GM21717 (cell line): Measurements from ENCODE around the gene ANKRD65.
"Not testable (repeated sequence)": the region's sequence is repeated elsewhere in the genome, so short reads cannot be mapped to it uniquely, and the experiment has no call there.

ENCODE experiments used
- ATAC-seq: cut with Tn5 transposase; IDR thresholded peaks from one replicate; pipeline ENCODE4 v1.9.1; 2021; ENCODE audit warnings: mild to moderate bottlenecking, moderate library complexity; ENCODE audit not compliant: unreplicated experiment

Gene ANKRD65

GRCh38 chr1:1418464-1419362 is 2.4 kb downstream of the ANKRD65 start:
- ATAC-seq = no peak

DNA sequence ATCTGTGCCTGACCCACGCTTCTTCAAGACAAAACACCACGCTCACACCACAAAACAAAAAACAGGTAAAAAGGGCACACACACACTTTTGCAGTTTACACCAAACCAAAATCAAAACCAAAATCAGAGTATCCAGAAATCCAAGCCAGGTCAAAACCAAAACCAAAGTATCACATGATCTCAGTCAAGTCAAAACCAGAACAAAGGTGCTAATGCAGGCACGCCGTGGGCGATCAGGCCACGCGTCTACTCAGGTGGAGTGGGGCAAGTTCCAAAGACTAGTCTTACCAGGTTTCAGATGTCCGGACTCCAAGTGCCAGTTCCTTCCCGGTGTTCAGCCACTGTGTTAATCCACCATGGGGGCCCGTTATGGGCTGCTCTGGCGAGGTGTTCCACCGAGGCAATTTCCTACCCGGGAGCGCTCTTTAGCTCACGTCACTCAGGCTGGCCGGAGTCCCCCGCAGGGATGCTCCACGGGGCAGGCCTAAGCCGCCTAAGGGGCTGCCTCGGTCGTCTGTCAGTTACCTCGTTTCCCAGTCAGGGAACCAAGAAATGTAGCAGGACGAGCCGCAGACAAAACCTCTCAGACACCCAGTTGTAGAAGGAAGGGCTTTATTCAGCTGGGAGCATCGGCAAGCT is 3.1 kb downstream of the ANKRD65 start:
- not testable (repeated sequence) for ATAC-seq

- not testable (repeated sequence) for ATAC-seq
Measured at GRCh38 chr1:1417396-1417795, 3.7 kb downstream of the ANKRD65 start.

DNA sequence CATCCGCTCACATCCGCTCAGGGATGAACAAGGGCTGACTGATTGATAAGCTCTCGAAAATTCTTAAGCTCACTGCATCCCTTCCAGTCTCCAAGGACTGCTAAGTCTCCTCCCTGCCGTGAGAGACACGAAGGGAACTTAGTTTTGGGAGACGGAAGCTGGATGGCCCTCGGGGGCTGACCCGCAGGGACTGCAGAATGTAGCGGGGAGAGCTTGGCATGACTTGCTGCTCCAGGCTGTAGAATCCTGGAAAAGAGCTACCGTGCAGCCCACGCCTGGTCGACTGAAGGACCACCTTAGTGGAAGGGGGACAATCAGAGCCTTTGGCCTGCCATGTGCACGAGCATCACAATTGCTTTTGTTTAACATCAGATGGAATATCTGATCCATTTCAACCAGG is 5.3 kb downstream of the ANKRD65 start:
- ATAC-seq = no peak

DNA sequence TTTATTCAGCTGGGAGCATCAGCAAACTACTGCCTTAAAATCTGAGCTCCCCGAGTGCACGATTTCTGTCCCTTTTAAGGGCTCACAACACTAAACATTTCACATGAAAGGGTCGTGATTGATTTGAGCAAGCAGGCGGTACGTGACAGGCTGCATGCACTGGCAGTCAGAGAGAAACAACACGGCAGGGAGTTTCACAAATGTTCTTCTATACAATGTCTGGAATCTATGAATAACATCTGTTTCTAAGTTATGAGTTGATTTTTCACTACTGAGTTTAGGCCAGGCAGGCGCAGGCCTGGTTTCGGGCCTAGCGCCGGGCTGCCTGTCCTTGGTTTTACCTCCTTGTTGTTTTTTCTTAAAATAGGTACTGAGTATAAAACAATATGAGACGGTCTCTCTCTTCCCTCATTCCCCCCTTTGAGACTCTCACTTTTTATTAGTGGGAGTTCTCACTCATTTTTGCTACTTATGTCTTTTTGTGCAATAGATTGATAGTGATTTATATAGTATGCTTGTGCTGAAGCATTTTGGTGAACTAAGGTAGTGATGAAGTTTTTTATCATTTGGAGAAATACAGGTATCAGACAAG is 8.7 kb downstream of the ANKRD65 start:
- ATAC-seq = not testable (repeated sequence)

GRCh38 chr1:1411626-1412025 is 9.4 kb downstream of the ANKRD65 start:
- no peak for ATAC-seq

GRCh38 chr1:1410238-1410637 is 10.8 kb downstream of the ANKRD65 start:
- not testable (repeated sequence) for ATAC-seq

DNA sequence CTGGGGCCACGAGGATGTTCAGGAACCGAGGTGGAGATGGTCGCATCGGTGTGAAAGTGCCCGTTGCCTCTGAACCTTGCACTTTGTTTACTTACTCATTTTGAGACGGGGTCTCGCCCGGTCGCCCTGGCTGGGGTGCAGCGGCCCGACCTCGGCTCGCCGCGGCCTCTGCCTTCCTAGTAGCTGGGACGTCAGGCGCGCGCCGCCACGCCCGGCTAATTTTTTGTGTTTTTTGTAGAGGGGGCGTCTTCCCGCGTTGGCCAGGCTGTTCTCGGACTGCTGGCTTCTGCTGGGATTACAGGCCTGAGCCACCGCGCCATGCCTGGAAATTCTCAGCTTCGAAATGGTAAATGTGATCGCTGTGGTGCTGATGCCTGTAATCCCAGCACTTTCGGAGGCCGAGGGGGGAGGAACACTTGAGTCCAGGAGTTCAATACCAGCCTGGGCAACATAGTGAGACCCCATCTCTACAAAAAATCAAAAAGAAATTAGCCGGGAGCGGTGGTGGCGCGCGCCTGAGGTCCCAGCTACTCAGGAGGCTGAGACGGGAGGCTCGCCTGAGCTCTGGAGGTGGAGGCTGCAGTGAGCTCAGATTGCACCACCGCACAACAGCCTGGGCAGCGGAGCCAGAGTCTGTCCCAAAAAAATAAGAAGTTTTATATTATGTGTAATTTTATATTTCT is 13.3 kb downstream of the ANKRD65 start:
- ATAC-seq = peak; percentile 15

DNA sequence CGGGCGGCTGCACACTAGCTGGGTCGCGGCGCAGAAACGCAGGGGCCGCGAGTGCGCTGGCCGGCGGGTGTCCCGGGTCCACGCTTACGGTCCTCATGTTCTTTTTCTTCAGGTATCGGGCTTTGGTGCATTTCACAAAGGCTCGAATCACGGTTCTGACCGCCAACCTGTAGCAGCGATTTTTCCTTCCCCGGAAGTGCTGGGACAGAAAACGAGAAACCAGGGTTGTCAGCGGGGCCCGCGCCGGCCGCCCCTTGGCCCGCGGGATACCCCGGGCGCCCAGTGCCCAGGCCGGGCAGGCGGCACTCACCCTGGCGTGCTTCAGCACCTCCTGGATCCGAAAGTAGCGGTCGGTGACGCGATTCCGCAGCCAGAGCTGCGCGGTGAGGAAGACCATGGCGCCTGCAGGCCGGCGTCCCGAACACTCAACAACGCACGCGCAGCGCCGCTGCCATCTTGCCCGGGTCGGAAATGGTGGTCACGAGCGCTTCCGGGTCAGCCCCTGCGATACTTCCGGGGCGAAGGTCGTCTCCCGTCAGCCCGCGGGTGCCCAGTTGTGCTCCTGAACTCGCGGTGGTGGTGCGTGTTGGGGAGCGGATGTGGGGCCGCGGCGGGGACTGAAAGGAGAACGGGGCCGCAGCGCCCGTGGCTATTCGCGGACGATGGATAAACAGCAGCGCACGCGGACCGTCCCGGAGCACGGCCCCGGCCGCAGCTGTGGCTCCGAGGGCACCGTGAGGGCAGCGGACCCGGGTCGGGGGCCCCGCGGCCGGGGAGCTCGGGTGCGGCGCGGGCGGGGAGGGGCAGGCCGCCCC is 14.0 kb downstream of the ANKRD65 start, which contains the start of gene MRPL20:
Gene MRPL20 (minus strand): TSS at position 473 of the 815 bp plus-strand sequence. CDS start 76 bp downstream, at position 397.
- peak; percentile 84 for ATAC-seq

- ATAC-seq = no peak
Measured at GRCh38 chr1:1406101-1406820, 14.8 kb downstream of the ANKRD65 start.

GRCh38 chr1:1403653-1404052 is 17.4 kb downstream of the ANKRD65 start:
- ATAC-seq = no peak

DNA sequence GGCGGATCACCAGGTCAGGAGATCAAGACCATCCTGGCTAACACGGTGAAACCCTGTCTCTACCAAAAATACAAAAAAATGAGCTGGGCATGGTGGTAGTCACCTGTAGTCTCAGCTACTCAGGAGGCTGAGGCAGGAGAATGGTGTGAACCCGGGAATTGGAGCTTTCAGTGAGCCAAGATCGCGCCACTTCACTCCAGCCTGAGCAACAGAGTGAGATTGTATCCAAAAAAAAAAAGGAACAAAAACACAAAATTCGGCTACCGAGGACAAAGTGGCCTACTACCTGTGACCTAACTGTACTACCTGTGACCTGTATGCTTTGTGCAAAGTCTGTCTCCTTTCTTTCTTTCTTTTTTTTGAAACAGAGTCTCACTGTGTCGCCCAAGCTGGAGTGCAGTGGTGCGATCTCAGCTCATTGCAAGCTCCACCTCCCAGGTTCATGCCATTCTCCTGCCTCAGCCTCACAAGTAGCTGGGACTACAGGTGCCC is 18.1 kb downstream of the ANKRD65 start:
- not testable (repeated sequence) for ATAC-seq

DNA sequence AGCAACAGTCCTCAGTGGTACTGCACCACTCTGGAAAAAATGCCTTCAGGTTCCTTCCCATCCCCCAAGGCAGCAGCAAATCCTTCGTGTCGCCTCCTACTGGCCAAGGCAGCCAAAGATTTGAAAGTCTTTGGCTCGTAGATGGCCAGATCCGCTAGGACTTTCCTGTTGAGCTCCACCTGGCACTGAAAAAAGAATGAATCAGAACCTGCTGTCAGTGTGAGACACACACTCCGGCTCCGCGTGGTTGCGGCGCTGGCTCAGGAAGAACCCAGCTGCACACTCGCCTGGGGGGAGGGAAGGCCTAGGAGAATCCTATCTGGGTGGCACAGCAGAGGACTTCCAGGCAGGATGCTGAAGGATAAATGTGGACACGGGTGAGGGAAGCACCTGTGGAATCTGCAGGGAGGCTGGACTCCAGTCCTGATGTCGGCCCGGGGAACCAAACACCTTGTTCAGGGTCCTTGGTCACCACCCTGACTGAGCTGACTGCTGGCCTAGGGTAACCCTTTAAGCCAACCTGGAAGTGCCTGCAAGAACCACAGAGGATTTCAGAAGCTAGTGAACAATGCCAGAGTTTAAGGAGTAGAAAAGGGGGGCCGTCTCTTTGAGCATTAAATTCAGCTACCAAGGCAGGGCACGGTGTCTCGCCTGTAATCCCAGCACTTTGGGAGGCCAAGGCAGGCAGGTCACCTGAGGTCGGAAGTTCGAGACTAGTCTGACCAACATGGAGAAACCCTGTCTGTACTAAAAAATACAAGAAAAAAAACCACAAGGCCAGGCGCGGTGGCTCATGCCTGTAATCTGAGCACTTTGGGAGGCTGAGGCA is 18.8 kb downstream of the ANKRD65 start:
- no peak for ATAC-seq

DNA sequence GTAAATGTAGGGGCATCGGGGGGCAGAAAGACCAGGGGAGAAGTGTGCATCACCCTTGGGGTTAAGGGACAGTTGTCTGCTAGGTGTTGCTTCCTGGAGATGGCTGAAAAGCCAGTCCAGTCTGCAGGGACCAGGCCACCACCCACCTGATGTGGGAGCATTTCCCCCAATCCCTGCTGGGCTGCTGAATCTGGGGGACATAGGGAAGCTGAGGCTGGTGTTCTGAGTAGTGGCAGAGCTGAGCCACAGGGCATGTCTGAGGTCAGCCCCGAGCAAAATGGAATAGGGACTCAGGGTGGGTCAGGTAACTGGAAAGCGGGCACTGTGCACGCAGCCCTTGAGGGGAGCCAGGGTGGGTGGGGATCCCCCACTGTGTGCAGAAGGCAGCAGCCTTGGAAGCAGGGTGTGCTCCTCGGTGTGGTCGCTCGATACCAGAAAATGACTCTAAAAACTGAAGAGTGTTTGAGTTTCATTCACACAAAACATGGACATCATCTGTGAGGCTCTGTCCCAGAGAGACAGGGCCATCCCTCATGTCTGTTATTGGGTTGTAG is 19.5 kb downstream of the ANKRD65 start:
- no peak for ATAC-seq

DNA sequence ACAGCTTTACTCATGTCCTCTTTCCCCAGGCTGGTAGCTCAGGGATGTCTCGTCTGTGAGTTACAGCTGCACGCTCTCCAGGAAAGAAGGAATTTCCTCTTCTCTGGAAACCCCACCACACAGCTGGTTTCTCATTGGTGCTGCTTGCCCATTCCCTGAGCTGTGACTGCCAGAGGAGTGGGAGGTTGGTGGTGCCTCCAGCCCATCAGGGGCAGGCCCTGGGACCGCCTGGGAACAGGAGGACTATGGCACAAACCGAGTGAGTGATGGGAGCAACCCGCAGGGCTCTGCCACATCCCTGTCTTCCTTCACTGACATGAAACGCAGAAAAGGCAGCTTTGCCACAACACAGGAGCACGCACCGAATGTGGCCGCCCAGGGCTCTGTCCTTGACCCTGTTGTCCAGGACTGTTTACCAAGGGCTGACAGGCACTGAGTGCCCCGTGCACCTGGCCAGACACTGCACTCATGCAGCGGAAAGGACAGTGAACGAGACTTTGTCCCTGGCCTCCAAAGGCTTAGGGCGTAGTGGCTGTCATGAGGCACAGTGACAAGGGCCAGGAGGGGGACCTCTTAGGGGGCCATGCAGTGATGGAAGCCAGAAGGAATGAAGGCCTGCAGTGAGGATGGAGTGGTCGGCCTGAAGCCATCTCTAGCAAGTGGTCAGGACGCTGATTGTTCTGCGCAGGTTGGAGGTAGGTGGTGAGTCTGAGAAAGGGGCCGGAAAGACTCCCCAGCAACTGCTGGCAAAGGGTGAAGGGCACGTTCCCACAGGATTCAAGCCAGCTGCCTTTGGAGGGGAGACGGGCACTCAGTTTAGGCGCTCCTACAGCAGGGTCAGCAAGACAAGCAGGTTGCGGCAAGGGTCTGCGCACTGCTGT is 20.3 kb downstream of the ANKRD65 start:
- ATAC-seq = no peak

DNA sequence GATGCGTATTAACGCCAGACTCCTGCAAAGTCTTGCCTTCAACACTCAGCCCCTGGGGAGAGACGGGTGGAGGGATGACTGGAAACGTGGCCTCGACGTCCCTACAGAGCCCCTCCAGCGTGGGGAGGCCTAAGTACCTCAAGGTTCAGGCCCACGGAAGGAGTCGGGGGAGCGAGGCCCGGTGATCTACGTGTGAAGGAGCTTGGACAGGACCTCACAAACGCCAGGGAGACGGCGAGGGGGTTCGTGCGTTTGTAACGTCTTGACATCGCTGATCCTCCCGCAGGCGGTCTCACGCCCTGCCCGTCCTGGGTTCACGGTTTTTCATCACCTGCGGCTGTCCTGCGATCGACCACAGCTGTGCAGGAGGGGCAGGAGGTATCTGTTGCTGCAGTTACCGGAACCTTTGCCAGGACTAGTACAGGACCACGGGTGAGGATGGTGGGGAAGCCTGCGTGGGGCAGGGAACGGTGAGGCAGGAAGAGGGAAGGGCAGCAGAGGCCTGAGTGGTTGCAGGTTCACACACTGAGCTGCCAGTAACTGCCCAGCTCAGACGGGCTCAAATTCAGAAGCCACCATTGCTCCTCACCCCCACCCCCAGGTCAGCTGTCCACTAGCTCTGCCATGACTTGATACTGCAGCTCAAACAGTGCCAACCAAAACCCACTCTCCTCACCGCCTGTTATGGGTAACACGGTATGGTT is 21.1 kb downstream of the ANKRD65 start:
- ATAC-seq = no peak
